ENCODE data around the gene TARBP2. TPM values are rescaled to one million over a fixed set of nuclear protein-coding genes. Genes with fewer than 3 reads are reported as not detected.

Gene TARBP2
- total and polyA plus RNA-seq, 8 donors, result 22.6 to 36.5 (median 28.6) TPM; not detected in 1

- intact Hi-C loops (cut with DNase I; ENCODE audit: low total_unique reads), result loop anchor here (10.0 kb wide), 1 partner anchor 50 kb away; no protein-coding TSS in a partner anchor
- no peaks in the 10 kb centered on the region for H3K9me3 ChIP-seq
- no peaks in the 10 kb centered on the region for H3K27me3 ChIP-seq
- peaks cover 64 to 100% (median 100%) of the 10 kb centered on the region in 4 donors for H3K36me3 ChIP-seq
- H3K27ac ChIP-seq, result no peak overlapping the region
- 63 to 85% (median 69%) methylated on average over 2 of the region's 2 CpGs for WGBS, 5 donors
- TF ChIP-seq POLR2AphosphoS5 (IDR thresholded peaks at IDR 0.05), result no peak
- no peak for TF ChIP-seq CTCF (IDR thresholded peaks at IDR 0.05)
- no peak for TF ChIP-seq POLR2A (IDR thresholded peaks at IDR 0.05)
- no peak for TF ChIP-seq EP300 (IDR thresholded peaks at IDR 0.05)
- no peak for DNase-seq
- H3K4me1 ChIP-seq, result no peaks in the 10 kb centered on the region
- no peak overlapping the region for H3K4me3 ChIP-seq
Observed at GRCh38 chr12:53515291-53515680, 14.2 kb downstream of the TARBP2 start.

- Histone ChIP-seq H3K4me1 (no peaks in the 10 kb centered on the region), H3K9me3 (no peaks in the 10 kb centered on the region), H3K36me3 (peaks cover 74 to 100% (median 100%) of the 10 kb centered on the region in 4 donors), H3K4me3 (no peak overlapping the region), H3K27me3 (no peaks in the 10 kb centered on the region), H3K27ac (no peak overlapping the region)
- no peak for DNase-seq
- TF ChIP-seq POLR2A (IDR thresholded peaks at IDR 0.05), result no peak
- 80 to 88% (median 81%) methylated on average over 11 to 13 of the region's 13 CpGs for WGBS, 5 donors
- intact Hi-C loops (cut with DNase I; ENCODE audit: low total_unique reads), result loop anchor here (10.0 kb wide), 1 partner anchor 52 kb away; no protein-coding TSS in a partner anchor
Observed at GRCh38 chr12:53516758-53517455, 15.8 kb downstream of the TARBP2 start.

- DNase-seq, result no peak
- TF ChIP-seq CTCF (IDR thresholded peaks at IDR 0.05), result no peak
- Histone ChIP-seq H3K36me3 (peaks cover 83 to 100% (median 100%) of the 10 kb centered on the region in 4 donors), H3K4me3 (no peak overlapping the region), H3K27me3 (no peaks in the 10 kb centered on the region), H3K9me3 (no peaks in the 10 kb centered on the region), H3K4me1 (no peaks in the 10 kb centered on the region), H3K27ac (no peak overlapping the region)
- intact Hi-C loops (cut with DNase I; ENCODE audit: low total_unique reads), result loop anchor here (10.0 kb wide), 1 partner anchor 54 kb away; no protein-coding TSS in a partner anchor
- 68 to 83% (median 78%) methylated on average over 5 of the region's 5 CpGs for WGBS, 5 donors
Observed at GRCh38 chr12:53518381-53518780, 17.3 kb downstream of the TARBP2 start.

- Histone ChIP-seq H3K36me3 (peaks cover 77 to 100% (median 100%) of the 10 kb centered on the region in 4 donors), H3K4me1 (no peaks in the 10 kb centered on the region), H3K4me3 (no peak overlapping the region), H3K27ac (no peak overlapping the region), H3K27me3 (no peaks in the 10 kb centered on the region), H3K9me3 (no peaks in the 10 kb centered on the region)
- WGBS, 5 donors, result 93 to 100% (median 94%) methylated on average over 3 of the region's 3 CpGs
- intact Hi-C loops (cut with DNase I; ENCODE audit: low total_unique reads), result no loop called here
- DNase-seq, result no peak
- TF ChIP-seq POLR2A (IDR thresholded peaks at IDR 0.05) (no peak), EP300 (IDR thresholded peaks at IDR 0.05) (no peak), CTCF (IDR thresholded peaks at IDR 0.05) (no peak), POLR2AphosphoS5 (IDR thresholded peaks at IDR 0.05) (no peak)
Observed at GRCh38 chr12:53523131-53523530, 22.0 kb downstream of the TARBP2 start.

GRCh38 chr12:53524476-53524875 lies 23.4 kb downstream of the TARBP2 start:
- intact Hi-C loops (cut with DNase I; ENCODE audit: low total_unique reads), result no loop called here
- H3K9me3 ChIP-seq, result no peaks in the 10 kb centered on the region
- H3K4me1 ChIP-seq, result no peaks in the 10 kb centered on the region
- TF ChIP-seq POLR2A (IDR thresholded peaks at IDR 0.05) (no peak), EP300 (IDR thresholded peaks at IDR 0.05) (no peak), CTCF (IDR thresholded peaks at IDR 0.05) (no peak)
- DNase-seq, result no peak
- WGBS, 5 donors, result 94 to 98% (median 97%) methylated on average over 13 of the region's 13 CpGs
- H3K36me3 ChIP-seq, result peaks cover 68 to 100% (median 100%) of the 10 kb centered on the region in 4 donors
- H3K27ac ChIP-seq, result no peak overlapping the region
- no peak overlapping the region for H3K4me3 ChIP-seq
- no peaks in the 10 kb centered on the region for H3K27me3 ChIP-seq
